NCI-H2196 (cell line): ENCODE measurements around the gene PEX5L.
"Not testable (repeated sequence)": the region's sequence is repeated elsewhere in the genome, so short reads cannot be mapped to it uniquely, and the experiment has no call there.

Source experiments
- DNase-seq: peaks from one replicate; lab custom pipeline; 2025; ENCODE audit not compliant: unreplicated experiment; lab: John Stamatoyannopoulos, UW

The PEX5L gene

DNA sequence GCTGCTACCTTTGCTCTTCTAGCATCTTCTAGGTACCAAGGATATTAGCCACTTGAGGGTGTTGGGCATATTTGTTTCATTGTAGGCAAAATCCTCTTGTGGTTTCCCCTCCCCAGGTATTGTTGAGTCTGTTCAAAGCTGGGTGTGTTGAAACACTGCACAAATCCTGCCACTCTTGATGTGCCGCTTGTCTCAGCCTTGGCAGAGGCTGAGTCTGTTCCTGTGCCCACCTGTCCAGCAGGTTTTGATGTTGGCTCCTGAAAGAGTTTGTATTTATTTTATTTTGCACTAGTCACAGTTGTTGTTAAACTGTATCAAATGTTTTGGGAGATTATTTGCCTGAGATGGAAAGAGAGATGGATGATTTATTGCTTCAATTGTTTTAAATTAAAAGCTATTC lies 247.7 kb downstream of the PEX5L start:
- DNase-seq, result no peak

DNA sequence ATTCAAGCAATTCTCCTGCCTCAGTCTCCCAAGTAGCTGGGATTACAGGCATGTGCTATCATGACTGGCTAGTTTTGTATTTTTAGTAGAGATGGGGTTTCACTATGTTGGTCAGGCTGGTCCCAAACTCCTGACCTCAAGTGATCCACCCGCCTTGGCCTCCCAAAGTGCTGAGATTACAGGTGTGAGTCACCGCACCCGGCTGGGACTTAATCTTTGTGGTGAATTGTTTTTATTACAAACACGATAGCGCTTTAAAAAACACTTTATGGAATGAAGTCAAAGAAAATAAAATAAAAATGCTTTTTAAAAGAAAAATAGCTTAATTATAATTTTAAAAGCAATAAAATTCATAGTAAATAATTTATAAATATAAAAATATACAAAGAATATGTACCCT lies 253.9 kb downstream of the PEX5L start:
- not testable (repeated sequence) for DNase-seq

DNA sequence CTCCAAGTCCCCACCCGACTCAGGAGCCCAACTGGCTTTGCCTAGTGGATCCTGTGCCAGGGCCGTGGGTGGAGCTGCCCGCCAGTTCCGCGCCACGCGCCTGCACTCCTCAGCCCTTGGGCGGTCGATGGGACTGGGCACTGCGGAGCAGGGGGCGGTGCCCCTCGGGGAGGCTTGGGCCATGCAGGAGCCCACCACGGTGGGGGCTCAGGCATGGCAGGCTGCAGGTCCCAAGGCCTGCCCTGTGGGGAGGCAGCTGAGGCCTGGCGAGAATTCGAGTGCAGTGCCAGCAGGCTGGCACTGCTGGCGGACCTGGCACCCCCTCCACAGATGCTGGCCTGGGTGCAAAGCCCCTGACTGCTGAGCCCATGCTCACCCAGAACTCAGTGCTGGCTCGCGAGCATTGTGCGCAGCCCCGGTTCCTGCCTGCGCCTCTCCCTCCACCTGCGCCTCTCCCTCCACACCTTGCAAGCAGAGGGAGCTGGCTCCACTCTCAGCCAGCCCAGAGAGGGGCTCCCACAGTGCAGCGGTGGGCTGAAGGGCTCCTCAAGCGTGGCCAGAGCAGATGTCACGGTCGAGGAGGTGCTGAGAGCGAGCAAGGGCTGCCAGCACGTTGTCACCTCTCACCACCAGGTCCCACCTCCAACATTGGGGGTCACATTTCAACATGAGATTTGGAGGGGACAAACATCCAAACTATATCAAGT lies 261.2 kb downstream of the PEX5L start:
- no peak for DNase-seq

DNA sequence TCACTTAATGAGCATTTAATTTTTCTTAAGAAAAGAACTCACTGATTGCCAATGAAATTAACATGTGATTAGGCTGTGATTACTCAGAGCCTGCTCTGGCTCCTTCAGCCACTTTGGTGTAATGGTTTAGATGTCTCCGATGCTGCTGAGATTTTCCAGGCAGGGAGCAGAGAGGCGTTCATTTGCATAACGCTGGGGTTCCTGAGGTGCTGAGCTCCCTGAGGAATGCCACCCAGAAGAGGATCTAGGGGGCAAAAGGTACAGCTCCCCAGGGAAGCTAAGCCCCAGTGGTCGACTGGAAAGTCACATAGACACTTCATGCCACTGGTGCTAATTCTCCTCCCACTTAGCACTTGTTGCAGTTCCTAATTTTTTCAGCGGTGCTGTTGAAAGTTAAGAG lies 264.4 kb downstream of the PEX5L start:
- DNase-seq, result no peak

DNA sequence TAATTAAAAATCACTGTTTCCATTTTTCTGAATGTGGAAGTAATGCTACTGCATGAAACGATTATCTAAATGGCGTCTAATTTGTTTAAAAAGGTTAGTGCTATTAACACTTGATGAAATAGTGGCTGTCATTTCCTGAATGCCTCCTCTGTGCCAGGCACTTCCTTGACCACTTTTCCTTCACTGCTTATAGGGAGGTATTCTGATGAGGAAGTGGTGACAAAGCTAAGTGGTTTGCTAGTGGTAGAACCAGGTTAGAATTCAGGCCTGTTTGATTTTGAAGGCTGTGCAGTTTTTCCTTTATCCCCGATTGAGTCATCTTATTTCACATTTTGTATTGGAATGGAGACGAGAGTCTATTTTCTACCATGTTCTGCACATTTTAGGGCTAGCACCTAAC lies 264.9 kb downstream of the PEX5L start:
- no peak for DNase-seq

DNA sequence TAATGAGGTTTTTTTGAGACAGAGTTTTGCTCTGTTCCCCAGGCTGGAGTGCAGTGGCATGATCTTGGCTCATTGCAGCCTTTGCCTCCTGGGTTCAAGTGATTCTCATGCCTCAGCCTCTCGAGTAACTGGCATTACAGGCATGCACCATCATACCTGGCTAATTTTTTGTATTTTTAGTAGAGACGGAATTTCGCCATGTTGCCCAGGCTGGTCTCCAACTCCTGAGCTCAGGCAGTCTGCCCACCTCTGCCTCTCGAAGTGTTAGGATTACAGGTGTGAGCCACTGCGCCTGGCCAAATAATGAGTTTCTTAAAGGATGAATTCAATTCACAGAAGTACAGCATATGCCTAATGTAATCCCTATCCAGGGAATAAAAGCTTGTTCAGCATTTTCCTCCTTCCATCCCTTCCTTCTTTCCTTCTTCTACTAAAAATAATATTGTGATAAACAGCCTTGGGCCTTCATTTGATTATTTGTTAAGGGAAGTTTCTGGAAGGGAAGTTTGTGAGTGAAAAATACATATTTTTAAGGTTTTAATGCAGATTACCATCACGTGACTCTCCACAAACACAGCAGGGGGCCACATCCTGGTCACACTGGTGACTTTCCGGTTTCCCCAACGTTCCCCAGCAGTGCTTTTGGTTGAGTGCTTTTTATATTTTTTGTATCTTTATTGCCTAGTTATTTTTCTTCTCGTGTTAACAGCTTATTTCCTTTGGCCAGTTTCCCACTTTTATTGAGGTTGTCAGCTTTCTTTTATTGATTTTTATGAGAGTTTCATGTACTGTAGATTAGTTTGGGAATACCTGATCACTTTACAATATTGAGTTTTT lies 267.1 kb downstream of the PEX5L start:
- DNase-seq, result no peak

DNA sequence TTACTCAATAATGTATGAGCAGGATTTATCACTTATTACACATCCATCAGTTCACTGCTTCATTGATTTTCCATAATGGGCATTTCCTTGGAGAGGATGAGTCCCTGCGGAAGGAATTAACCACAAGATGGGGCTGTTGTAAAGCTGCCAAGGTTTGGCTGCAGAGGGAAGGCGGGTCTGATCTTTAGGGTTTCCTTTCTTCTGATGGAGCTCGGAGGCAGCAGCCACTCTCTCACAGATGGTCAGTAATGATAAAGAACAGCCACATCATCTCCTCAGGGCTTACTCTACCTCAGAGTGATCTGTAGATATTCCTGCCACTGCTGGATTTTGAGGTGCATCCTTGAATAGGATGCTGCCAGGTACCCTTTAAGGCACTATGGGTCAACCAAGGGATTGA lies 268.7 kb downstream of the PEX5L start:
- DNase-seq, result peak; percentile 68

DNA sequence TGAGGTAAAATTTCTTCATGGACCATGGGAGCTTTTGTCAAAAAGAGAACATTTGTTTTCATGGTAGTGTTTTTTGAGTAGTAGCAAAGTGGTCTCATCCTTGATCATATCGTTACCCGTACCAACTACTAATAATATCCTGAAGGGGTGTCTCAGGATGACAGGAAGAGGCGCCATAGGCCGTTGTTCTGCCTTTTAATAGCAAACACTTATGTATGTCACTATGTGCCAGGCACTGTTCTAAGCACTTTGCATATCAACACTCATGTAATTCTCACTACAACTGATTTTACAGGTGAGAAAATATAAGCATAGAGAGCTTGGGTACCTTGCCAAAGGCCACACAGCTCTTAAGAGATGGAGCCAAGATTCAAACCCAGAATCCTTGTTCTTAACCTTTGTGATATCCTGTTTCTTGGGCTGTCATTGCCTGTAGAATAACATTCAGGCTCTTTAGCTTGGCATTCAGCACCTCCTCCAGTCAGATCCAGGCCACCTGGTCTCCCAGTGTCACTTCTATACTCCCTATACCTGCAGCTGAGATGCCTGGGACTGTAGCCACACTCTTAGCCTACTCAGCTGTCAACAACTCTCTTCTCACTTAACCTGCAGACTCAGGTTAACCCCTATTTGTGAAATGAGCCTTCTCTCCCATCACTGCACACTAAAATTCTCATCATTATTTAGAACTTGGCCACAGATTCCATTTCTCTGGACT lies 270.2 kb downstream of the PEX5L start:
- DNase-seq, result no peak

DNA sequence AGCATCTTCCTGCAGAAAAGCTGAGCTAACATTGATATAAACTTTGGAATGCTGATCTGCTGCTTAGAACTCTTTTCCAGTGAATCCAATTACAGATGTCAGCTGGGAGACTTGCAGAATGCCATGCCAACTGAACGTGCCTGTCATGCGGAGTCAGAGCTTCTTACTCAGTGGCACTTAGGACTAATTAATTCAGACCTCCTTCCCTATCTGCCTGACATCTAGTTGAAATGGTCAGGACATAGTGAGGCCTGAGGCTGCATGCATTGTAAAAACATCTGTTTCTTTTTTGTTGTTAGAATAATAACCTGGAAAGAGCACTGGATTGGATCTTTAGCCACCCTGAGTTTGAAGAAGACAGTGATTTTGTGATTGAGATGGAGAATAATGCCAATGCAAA lies 271.3 kb downstream of the PEX5L start:
- DNase-seq, result no peak

DNA sequence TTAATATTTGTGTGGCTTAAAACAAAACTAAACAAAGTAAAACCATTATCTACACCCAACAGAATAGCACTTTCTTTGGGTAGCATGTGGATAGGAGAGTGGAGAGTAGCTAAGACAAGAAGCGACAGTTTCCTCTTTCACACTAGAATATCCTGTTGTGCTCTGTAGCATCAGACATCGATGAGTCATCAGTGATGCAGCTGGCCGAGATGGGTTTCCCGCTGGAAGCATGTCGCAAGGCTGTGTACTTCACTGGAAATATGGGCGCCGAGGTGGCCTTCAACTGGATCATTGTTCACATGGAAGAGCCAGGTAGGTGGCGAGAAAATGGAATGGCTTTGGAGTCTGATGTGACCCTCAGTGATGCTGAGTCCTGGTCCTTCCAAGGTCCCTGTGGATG lies 275.8 kb downstream of the PEX5L start:
- no peak for DNase-seq

DNA sequence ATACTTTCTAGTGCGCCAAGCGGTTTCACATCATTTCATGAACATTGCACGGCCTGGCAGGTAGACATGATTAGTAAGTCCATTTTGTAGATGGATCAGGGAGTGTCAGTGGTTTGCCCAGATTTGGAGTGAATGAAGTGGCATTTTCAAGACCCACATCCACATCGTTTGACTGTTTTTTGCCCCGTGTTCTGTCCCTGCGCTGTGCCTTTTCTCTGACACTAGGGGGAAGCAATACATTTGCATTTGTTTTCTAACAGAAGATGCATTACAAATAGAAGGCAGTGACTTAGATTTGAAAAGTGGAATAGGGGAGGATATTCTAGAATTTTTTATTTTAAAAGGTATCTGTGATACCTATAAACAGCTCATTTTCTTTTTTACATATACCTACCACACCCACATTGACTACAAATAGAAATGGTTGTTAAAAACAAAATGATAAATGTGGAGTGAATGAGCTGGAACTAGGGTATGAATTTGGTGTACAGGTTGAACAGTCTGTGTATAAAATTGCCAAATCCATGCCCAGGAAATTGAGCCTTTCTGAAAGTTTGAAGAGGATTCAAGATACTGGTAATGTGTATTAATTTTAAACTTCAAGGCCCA lies 285.9 kb downstream of the PEX5L start:
- peak; percentile 54 for DNase-seq

DNA sequence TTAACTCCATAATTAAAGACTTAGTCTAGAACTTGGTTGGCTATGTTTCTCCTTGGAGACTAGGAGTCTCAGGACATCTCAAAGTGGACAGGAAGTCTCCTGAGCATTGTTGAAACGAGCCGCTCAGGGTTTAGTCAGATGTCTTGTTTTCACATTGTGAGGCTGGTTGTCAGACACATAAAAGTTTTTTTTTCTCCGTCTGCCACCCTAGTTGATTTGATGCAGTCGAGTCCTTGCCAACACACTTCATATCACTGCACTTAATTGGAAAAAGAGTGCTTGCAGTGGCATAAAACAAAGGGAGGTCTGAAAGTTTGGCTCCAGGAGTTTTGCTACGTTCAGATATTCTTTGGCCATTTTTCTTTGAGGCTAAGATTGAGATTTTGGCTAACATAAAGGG lies 291.0 kb downstream of the PEX5L start:
- no peak for DNase-seq

DNA sequence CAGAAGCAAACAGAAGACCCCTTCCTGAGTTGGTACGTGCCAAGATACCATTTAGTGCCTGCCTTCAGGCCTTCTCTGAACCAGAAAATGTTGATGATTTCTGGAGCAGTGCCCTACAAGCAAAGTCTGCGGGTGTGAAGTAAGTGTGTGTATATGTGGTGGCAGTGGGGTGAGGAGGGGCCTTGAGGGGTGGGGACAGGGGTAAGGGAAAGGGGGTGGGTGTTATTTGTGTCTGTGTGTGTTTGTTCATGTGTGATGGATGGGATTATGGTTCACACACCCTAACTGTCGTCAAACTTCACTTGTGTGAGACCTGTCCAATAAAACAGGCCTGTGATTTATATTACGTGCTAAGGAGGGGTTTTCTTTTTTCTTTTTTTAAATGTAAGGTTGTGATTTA lies 291.7 kb downstream of the PEX5L start:
- no peak for DNase-seq
